ENCODE data around the gene PSAP.
A peak's percentile ranks its signal among the peaks of the same experiment; 100 is the strongest.
"Not testable (repeated sequence)": the region's sequence is repeated elsewhere in the genome, so short reads cannot be mapped to it uniquely, and the experiment has no call there.

The PSAP gene

GRCh38 chr10:71873582-71874211 is 22.6 kb upstream of the PSAP start:
- no peak for DNase-seq (ENCODE audit: low spot score)

GRCh38 chr10:71869601-71870000 is 18.6 kb upstream of the PSAP start:
- DNase-seq (ENCODE audit: low spot score), result not testable (repeated sequence)

GRCh38 chr10:71868192-71868697 is 17.2 kb upstream of the PSAP start:
- DNase-seq (ENCODE audit: low spot score), result no peak

- DNase-seq (ENCODE audit: low spot score), result no peak
These were observed 14.6 kb upstream of the PSAP start for GRCh38 chr10:71865561-71866041.

- DNase-seq (ENCODE audit: low spot score), result no peak
These were observed 13.9 kb upstream of the PSAP start for GRCh38 chr10:71864911-71865361.

GRCh38 chr10:71863203-71863602 is 12.2 kb upstream of the PSAP start:
- DNase-seq (ENCODE audit: low spot score), result no peak

- peak; percentile 82 for DNase-seq (ENCODE audit: low spot score)
These were observed 9.4 kb upstream of the PSAP start for GRCh38 chr10:71860243-71861029.

- DNase-seq (ENCODE audit: low spot score), result no peak
These were observed 7.2 kb upstream of the PSAP start for GRCh38 chr10:71857934-71858890.

GRCh38 chr10:71856619-71857018 is 5.6 kb upstream of the PSAP start:
- DNase-seq (ENCODE audit: low spot score), result no peak

- no peak for DNase-seq (ENCODE audit: low spot score)
These were observed 3.0 kb upstream of the PSAP start for GRCh38 chr10:71854031-71854430.

- no peak for DNase-seq (ENCODE audit: low spot score)
These were observed 1.4 kb upstream of the PSAP start for GRCh38 chr10:71852355-71852937.

GRCh38 chr10:71851465-71852095 is 529 bp upstream of the PSAP start:
- not testable (repeated sequence) for DNase-seq (ENCODE audit: low spot score)

- DNase-seq (ENCODE audit: low spot score), result no peak
These were observed 869 bp downstream of the PSAP start for GRCh38 chr10:71850021-71850742.

GRCh38 chr10:71849461-71849908 is 1.6 kb downstream of the PSAP start:
- DNase-seq (ENCODE audit: low spot score), result no peak

- no peak for DNase-seq (ENCODE audit: low spot score)
These were observed 2.5 kb downstream of the PSAP start for GRCh38 chr10:71848325-71849275.

GRCh38 chr10:71847418-71847817 is 3.6 kb downstream of the PSAP start:
- no peak for DNase-seq (ENCODE audit: low spot score)

GRCh38 chr10:71846816-71847215 is 4.2 kb downstream of the PSAP start:
- no peak for DNase-seq (ENCODE audit: low spot score)

- DNase-seq (ENCODE audit: low spot score), result no peak
These were observed 5.3 kb downstream of the PSAP start for GRCh38 chr10:71845410-71846405.
